Left ventricle myocardium inferior (tissue), 1 donor: Measurements from ENCODE around the gene APBA3. TPM values are rescaled to one million over a fixed set of nuclear protein-coding genes. Genes with fewer than 3 reads are reported as not detected.

Source experiments
- DNase-seq: peaks from one replicate; pipeline ENCODE4 v3.0.0-alpha.2; 2020
- H3K27ac ChIP-seq: fragments of 200-600 bp; replicated peaks from 2 replicates; pipeline ENCODE4 v1.8.0; 2021
- H3K27me3 ChIP-seq: fragments of 200-600 bp; 2 replicates; pipeline ENCODE4 v1.8.0; 2021; ENCODE audit warnings: low read depth
- H3K36me3 ChIP-seq: fragments of 200-600 bp; 2 replicates; pipeline ENCODE4 v1.8.0; 2021
- H3K4me1 ChIP-seq: fragments of 200-600 bp; 2 replicates; pipeline ENCODE4 v1.8.0; 2021
- H3K4me3 ChIP-seq: fragments of 200-600 bp; 2 replicates; pipeline ENCODE4 v1.8.0; 2021; ENCODE audit warnings: mild to moderate bottlenecking, moderate library complexity
- H3K9me3 ChIP-seq: fragments of 200-600 bp; replicated peaks from 2 replicates; pipeline ENCODE4 v1.8.0; 2021
- intact Hi-C: fragments of 100-400 bp; cut with micrococcal nuclease; formaldehyde crosslinking; loops from one replicate; pipeline ENCODE4 v1.11.0; 2022
- total RNA-seq: library from RNA; stranded (reverse); fragmentation: NEBNext Ultra II Directional; extraction: Animal tissue kit (Norgen Biotek cat#: 25700); gene quantifications from one replicate; pipeline ENCODE4 v1.2.1, GENCODE V29; 2021
- TF ChIP-seq, protein P1 (sequence below): fragments of 200-600 bp; IDR thresholded peaks from 2 replicates; pipeline ENCODE4 v1.8.0; 2021; ENCODE audit warnings: antibody characterized with exemption, mild to moderate bottlenecking, borderline replicate concordance
- donor health status: DM: no; HTN: yes; CAD: no; lungs with severe emphysema.

Gene APBA3
- total RNA-seq, 1 donor from 2014 or later, result 14.2 TPM

GRCh38 chr19:3730457-3730958 is 31.0 kb downstream of the APBA3 start:
- DNase-seq, result no peak
- Histone ChIP-seq H3K9me3 (peaks cover 6% of the 10 kb centered on the region), H3K27ac (no peak overlapping the region), H3K4me1 (no peaks in the 10 kb centered on the region), H3K27me3 (peaks cover 29% of the 10 kb centered on the region), H3K36me3 (no peaks in the 10 kb centered on the region), H3K4me3 (no peak overlapping the region)
- TF ChIP-seq, protein P1, sequence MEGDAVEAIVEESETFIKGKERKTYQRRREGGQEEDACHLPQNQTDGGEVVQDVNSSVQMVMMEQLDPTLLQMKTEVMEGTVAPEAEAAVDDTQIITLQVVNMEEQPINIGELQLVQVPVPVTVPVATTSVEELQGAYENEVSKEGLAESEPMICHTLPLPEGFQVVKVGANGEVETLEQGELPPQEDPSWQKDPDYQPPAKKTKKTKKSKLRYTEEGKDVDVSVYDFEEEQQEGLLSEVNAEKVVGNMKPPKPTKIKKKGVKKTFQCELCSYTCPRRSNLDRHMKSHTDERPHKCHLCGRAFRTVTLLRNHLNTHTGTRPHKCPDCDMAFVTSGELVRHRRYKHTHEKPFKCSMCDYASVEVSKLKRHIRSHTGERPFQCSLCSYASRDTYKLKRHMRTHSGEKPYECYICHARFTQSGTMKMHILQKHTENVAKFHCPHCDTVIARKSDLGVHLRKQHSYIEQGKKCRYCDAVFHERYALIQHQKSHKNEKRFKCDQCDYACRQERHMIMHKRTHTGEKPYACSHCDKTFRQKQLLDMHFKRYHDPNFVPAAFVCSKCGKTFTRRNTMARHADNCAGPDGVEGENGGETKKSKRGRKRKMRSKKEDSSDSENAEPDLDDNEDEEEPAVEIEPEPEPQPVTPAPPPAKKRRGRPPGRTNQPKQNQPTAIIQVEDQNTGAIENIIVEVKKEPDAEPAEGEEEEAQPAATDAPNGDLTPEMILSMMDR, result no peak
- intact Hi-C loops, result no loop called here

DNA sequence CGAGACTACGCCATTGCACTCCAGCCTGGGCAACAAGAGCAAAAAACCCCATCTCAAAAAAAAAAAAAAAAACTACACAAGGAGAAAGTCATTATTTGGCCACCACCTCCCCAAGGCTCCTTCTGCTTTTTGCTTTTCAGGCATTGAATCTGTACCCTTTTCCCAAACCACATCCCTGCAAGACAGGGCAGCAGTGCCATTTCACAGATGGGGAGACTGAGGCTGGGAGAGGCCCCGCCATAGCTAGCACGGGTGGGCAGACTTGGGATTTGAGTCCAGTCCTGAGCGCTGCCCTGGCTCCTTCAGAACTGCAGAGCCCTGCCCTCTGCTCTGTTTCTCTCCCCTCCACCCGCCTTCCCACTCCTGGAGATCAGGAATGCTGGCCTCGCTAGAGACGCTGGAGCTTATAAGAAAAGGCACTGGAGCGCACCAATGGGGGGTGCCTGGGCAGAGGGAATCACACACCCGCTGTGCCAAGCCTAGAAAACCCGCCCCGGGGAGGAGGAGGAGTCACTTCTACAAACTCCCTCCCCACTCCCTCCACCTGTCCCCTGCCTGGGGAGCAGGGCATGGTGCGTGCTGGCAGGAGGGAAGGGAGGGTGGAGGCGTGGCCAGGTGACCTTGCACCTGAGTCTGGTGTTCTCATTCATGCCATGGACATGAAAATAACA is 35.7 kb downstream of the APBA3 start:
- Histone ChIP-seq H3K4me3 (no peak overlapping the region), H3K36me3 (no peaks in the 10 kb centered on the region), H3K4me1 (peaks cover 17% of the 10 kb centered on the region), H3K27me3 (peaks cover 56% of the 10 kb centered on the region), H3K9me3 (peaks cover 6% of the 10 kb centered on the region), H3K27ac (no peak overlapping the region)
- intact Hi-C loops, result no loop called here
- TF ChIP-seq, protein P1, result no peak
- no peak for DNase-seq

DNA sequence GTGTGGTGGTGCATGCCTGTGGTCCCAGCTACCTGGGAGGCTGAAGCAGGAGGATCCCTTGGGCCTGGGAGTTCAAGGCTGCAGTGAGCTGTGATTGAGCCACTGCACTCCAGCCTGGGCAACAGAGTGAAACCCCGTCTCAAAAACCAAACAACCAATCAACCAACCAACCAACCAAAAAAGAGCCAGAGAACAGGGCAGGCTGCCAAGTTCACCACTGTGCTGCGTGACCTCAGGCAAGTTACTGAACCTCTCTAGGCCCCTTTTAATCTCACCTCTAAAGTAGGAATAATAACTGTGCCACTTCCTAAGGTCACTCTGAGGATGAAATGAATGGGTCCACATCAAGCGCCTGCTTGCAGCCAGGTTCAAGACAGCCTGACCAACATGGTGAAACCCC is 36.4 kb downstream of the APBA3 start:
- Histone ChIP-seq H3K27me3 (peaks cover 63% of the 10 kb centered on the region), H3K9me3 (peaks cover 6% of the 10 kb centered on the region)

DNA sequence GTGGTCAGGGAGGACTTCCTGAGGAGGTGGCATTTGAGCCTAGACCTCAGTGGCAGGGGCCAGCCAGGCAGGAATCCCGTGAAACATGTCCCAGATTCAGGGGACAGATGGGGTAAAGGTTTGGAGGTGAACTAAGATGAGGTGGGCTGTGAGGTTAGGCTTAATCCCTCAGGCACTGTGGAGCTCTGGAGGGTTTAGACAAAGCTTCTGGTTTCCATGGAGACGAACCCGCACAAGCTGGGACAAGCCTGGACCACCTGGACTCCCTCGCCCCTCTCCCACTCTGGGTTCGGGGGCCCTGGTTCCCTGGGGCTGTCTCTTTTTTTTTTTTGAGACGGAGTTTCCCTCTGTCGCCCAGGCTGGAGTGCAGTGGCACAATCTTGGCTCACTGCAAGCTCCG is 37.6 kb downstream of the APBA3 start:
- peaks cover 75% of the 10 kb centered on the region for H3K27me3 ChIP-seq
- H3K4me3 ChIP-seq, result no peak overlapping the region
- intact Hi-C loops, result no loop called here

More for the DNA sequence above, 36.4 kb downstream of the APBA3 start:
- intact Hi-C loops, result no loop called here
- Histone ChIP-seq H3K27ac (no peak overlapping the region), H3K36me3 (no peaks in the 10 kb centered on the region), H3K4me1 (peaks cover 22% of the 10 kb centered on the region), H3K4me3 (no peak overlapping the region)
- TF ChIP-seq, protein P1, result no peak
- no peak for DNase-seq

GRCh38 chr19:3723110-3723488 is 38.4 kb downstream of the APBA3 start:
- Histone ChIP-seq H3K9me3 (no peaks in the 10 kb centered on the region), H3K27me3 (peaks cover 82% of the 10 kb centered on the region), H3K4me1 (peaks cover 25% of the 10 kb centered on the region), H3K4me3 (no peak overlapping the region), H3K27ac (no peak overlapping the region), H3K36me3 (no peaks in the 10 kb centered on the region)
- intact Hi-C loops, result no loop called here
- TF ChIP-seq, protein P1, result no peak
- no peak for DNase-seq

More for the DNA sequence above, 37.6 kb downstream of the APBA3 start:
- TF ChIP-seq, protein P1, result no peak
- DNase-seq, result no peak
- peaks cover 1% of the 10 kb centered on the region for H3K9me3 ChIP-seq
- peaks cover 24% of the 10 kb centered on the region for H3K4me1 ChIP-seq
- H3K27ac ChIP-seq, result no peak overlapping the region
- no peaks in the 10 kb centered on the region for H3K36me3 ChIP-seq
